ENCODE measurements around the gene EMB. TPM values are rescaled to one million over a fixed set of nuclear protein-coding genes. Genes with fewer than 3 reads are reported as not detected.
"Not testable (repeated sequence)": the region's sequence is repeated elsewhere in the genome, so short reads cannot be mapped to it uniquely, and the experiment has no call there.

EMB gene
- total RNA-seq, 2 experiments from 2014 or later: 181 to 188 TPM

- peaks cover 55% of the 10 kb centered on the region for H3K4me1 Mint-ChIP-seq
- POLR2A ChIA-PET, H3K4me3 Mint-ChIP-seq, DNase-seq, H3K9me3 Mint-ChIP-seq, H3K27me3 Mint-ChIP-seq, CTCF ChIA-PET: not testable (repeated sequence)
- peak overlapping the region; percentile 58 for H3K27ac Mint-ChIP-seq
- peaks cover 66% of the 10 kb centered on the region for H3K36me3 Mint-ChIP-seq (ENCODE audit: low read depth)
These were observed 24.5 kb downstream of the EMB start for GRCh38 chr5:50416637-50417036.

DNA sequence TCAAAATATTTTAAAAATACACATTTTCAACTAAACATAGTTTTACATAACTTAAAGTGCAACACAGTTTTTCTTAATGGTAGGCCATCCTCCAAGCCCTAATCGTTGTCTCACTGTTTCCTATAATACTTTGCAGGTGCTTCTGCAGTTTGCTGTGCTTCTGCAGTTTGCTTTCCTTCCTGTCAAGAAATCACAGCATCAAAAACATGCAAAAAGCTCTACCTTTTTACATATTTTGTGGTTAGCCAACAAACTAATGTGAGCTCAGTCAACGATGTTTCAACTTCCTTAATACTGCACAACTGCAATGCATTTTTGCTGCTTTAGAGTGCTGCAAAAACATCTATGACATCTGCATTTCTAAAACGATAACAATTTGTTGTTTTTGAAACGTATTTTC lies 25.2 kb downstream of the EMB start:
- no peak for DNase-seq
- Mint-ChIP-seq H3K4me3 (no peak overlapping the region), H3K36me3 (ENCODE audit: low read depth) (peaks cover 64% of the 10 kb centered on the region), H3K9me3 (peaks cover 3% of the 10 kb centered on the region), H3K4me1 (peaks cover 57% of the 10 kb centered on the region), H3K27me3 (no peaks in the 10 kb centered on the region), H3K27ac (peak overlapping the region; percentile 58)
- CTCF ChIA-PET: no interaction called here
- POLR2A ChIA-PET: interaction anchor here (0.8 to 1.3 kb wide), 2 partner anchors 13 to 24 kb away, joined by 3 to 5 read pairs; no protein-coding TSS in a partner anchor

- H3K27me3 Mint-ChIP-seq, DNase-seq, H3K9me3 Mint-ChIP-seq, H3K4me3 Mint-ChIP-seq, POLR2A ChIA-PET, CTCF ChIA-PET, H3K27ac Mint-ChIP-seq: not testable (repeated sequence)
- peaks cover 65% of the 10 kb centered on the region for H3K36me3 Mint-ChIP-seq (ENCODE audit: low read depth)
- peaks cover 37% of the 10 kb centered on the region for H3K4me1 Mint-ChIP-seq
These were observed 30.2 kb downstream of the EMB start for GRCh38 chr5:50410932-50411331.

DNA sequence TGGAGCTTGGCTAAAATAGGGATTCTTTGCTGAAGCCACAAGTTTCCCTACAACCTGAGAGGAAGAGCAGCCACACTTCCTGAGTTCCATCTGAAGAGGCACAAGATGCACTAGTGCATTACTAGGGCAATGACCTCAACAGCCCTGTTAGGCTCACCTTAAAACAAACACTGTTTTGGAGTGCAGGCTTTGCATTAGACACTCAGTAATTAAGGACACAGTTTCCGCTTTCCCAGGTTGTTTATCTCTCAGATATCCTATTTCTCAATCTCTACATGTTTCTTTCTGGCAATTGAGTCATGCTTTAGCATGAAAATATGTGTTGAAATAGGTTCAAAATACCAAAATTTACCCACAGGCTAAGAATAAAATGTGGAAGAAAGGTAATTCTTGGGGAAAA lies 34.2 kb downstream of the EMB start:
- H3K27ac Mint-ChIP-seq: no peak overlapping the region
- H3K4me3 Mint-ChIP-seq: no peak overlapping the region
- H3K36me3 Mint-ChIP-seq (ENCODE audit: low read depth): peaks cover 60% of the 10 kb centered on the region
- DNase-seq: no peak
- no peaks in the 10 kb centered on the region for H3K9me3 Mint-ChIP-seq
- peaks cover 13% of the 10 kb centered on the region for H3K4me1 Mint-ChIP-seq
- ChIA-PET POLR2A (no interaction called here), CTCF (no interaction called here)
- no peaks in the 10 kb centered on the region for H3K27me3 Mint-ChIP-seq

- peaks cover 2% of the 10 kb centered on the region for H3K4me1 Mint-ChIP-seq
- no peak overlapping the region for H3K27ac Mint-ChIP-seq
- POLR2A ChIA-PET: no interaction called here
- no peak for DNase-seq
- no peaks in the 10 kb centered on the region for H3K27me3 Mint-ChIP-seq
- H3K36me3 Mint-ChIP-seq (ENCODE audit: low read depth): peaks cover 60% of the 10 kb centered on the region
- CTCF ChIA-PET: no interaction called here
- no peaks in the 10 kb centered on the region for H3K9me3 Mint-ChIP-seq
- H3K4me3 Mint-ChIP-seq: no peak overlapping the region
These were observed 39.8 kb downstream of the EMB start for GRCh38 chr5:50401336-50401735.

DNA sequence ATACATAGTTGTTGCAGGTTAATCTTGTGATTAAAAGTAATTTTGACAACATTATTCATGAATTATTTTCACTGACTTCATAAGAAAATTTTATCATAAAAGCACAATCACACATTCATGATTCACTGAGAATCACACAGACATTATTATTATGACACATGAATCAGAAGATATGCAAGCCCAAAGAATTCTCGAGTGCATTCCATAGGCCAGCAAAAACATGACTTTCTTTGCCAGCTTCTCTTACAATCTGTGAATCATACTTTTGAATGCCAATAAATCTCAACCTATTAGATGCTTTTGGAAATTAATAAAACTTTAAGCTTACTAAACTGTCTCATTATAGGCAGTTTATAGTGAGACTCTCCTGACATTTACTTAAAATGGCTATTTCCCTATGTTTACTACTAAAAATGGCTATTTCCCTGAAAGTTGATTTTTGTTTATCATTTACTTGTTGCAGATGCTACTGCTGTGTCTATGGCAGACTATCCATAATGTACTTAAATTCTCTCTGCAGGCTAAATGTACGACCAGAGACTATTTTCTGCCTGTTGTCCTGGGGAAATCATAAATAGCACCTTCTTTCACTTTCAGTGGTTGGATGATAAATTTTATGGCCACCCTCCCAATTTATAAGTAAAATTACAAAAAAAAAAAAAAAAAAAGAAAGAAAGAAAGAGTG lies 47.0 kb downstream of the EMB start:
- POLR2A ChIA-PET, CTCF ChIA-PET, DNase-seq: not testable (repeated sequence)

DNA sequence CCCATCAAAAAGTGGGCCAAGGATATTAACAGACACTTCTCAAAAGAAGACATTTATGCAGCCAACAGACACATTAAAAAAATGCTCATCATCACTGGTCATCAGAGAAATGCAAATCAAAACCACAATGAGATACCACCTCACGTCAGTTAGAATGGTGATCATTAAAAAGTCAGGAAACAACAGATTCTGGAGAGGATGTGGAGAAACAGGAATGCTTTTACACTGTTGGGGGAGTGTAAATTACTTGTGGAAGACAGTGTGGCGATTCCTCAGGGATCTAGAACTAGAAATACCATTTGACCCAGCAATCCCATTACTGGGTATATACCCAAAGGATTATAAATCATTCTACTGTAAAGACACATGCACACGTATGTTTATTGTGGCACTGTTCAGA lies 48.8 kb downstream of the EMB start:
- POLR2A ChIA-PET, H3K4me3 Mint-ChIP-seq, H3K27ac Mint-ChIP-seq, CTCF ChIA-PET, H3K4me1 Mint-ChIP-seq, DNase-seq, H3K27me3 Mint-ChIP-seq: not testable (repeated sequence)
- peaks cover 11% of the 10 kb centered on the region for H3K9me3 Mint-ChIP-seq
- H3K36me3 Mint-ChIP-seq (ENCODE audit: low read depth): peaks cover 72% of the 10 kb centered on the region

More for the DNA sequence above, 47.0 kb downstream of the EMB start:
- H3K27me3 Mint-ChIP-seq, H3K27ac Mint-ChIP-seq, H3K4me1 Mint-ChIP-seq, H3K9me3 Mint-ChIP-seq, H3K4me3 Mint-ChIP-seq: not testable (repeated sequence)
- peaks cover 65% of the 10 kb centered on the region for H3K36me3 Mint-ChIP-seq (ENCODE audit: low read depth)

DNA sequence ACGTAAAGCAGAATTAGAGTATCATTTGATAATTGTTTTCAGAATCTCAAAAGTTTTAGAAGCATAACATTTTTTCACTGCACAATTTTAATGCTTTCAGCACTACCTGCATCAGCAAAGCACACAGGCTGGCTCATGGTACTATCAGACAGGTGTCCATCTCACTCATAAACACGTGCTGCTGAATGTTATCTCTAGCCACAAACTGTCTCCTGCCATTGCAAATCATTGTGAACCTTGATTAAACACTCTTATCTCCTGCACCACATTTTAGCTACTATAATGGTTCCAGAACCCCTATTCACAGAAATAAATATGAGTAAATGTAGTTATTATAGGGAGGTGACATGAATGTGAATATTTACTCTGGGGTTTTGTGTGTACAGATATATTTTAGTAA lies 56.7 kb downstream of the EMB start:
- CTCF ChIA-PET: not testable (repeated sequence)

GRCh38 chr5:50376696-50377095 lies 64.4 kb downstream of the EMB start:
- peaks cover 75% of the 10 kb centered on the region for H3K36me3 Mint-ChIP-seq (ENCODE audit: low read depth)
- H3K4me1 Mint-ChIP-seq, H3K4me3 Mint-ChIP-seq, H3K27me3 Mint-ChIP-seq, DNase-seq, CTCF ChIA-PET, H3K27ac Mint-ChIP-seq, POLR2A ChIA-PET: not testable (repeated sequence)
- H3K9me3 Mint-ChIP-seq: peaks cover 17% of the 10 kb centered on the region

More for the DNA sequence above, 56.7 kb downstream of the EMB start:
- H3K9me3 Mint-ChIP-seq, H3K27ac Mint-ChIP-seq, H3K4me3 Mint-ChIP-seq, DNase-seq, H3K4me1 Mint-ChIP-seq, H3K27me3 Mint-ChIP-seq, POLR2A ChIA-PET: not testable (repeated sequence)
- peaks cover 63% of the 10 kb centered on the region for H3K36me3 Mint-ChIP-seq (ENCODE audit: low read depth)

GRCh38 chr5:50369287-50370033 lies 71.6 kb downstream of the EMB start:
- H3K27me3 Mint-ChIP-seq, H3K4me3 Mint-ChIP-seq, POLR2A ChIA-PET, H3K4me1 Mint-ChIP-seq, DNase-seq, H3K27ac Mint-ChIP-seq, CTCF ChIA-PET: not testable (repeated sequence)
- Mint-ChIP-seq H3K9me3 (peaks cover 25% of the 10 kb centered on the region), H3K36me3 (ENCODE audit: low read depth) (peaks cover 66% of the 10 kb centered on the region)

DNA sequence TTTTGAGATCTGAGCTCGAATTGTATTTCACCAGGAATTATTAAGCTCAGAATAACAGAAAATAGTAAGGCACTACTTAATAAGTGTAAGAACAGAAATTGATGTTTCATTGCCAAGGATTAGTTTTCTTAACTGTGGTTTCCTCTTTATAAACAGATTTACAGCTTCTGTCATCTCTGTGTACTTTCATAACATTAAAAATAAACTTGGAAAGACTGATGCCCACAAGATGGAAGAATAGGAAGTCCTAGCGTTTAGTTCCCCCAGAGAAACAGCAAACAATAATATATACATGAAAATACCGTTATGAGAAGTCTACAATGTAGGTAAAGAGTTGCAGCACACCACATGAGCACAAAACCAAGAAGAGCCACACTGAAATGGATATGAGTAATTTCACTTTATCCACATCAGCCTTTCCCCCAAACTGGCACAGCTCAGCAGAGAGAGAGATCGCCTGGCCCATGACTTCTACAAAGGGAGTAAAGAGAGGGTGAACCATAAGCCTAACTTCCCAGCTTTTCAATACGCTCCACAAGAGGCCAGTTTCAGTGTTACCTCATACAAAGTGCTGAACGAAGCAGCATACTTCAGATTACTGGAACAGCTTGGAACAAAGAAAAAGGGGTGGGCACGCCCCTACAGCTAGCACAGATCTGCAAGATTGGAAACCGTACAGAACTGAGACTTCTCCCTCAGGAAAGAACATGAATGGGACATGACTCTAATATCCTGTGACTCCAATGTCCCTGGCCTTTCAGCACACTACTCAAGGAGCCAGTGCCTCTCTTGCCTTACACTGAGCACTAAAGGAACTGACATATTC lies 75.4 kb downstream of the EMB start:
- Mint-ChIP-seq H3K36me3 (ENCODE audit: low read depth) (peaks cover 60% of the 10 kb centered on the region), H3K27ac (no peak overlapping the region)
- DNase-seq: no peak

DNA sequence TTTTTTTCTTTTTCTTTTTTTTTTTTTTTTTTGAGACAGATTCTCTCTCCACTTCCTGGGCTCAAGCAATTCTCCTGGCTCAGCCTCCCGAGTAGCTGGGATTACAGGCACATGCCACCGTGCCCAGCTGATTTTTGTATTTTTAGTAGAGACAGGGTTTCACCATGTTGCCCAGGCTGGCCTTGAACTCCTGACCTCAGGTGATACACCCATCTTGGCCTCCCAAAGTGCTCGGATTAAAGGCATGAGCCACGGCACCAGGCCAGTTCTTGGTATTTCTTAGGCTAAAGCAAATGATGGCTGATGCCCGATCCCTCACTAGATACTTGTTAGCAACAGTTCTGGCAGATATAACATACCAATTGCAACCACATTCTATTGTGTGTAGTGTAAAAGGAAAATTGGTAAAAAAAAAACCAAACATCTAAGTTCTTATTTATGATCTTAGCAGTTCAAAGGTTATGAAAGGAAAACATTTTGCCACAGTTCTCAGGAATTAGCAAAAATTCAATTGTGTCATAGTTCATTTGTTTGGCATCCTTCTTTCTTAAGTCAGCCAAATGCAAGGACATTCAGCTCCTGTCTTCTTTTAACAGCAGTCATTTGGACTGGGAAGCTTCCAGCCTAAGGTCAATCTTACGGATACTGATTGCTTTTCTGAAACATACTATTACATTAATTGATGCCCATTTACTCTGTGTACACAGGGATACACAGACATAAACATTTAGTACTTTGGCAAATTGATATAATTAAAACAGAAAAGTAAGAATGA lies 76.4 kb downstream of the EMB start:
- peaks cover 22% of the 10 kb centered on the region for H3K9me3 Mint-ChIP-seq
- H3K27ac Mint-ChIP-seq: peak overlapping the region; percentile 5
- POLR2A ChIA-PET, H3K4me3 Mint-ChIP-seq, H3K27me3 Mint-ChIP-seq, DNase-seq: not testable (repeated sequence)
- CTCF ChIA-PET: interaction anchor here (0.6 kb wide), 2 partner anchors 43 to 152 kb away, joined by 3 to 5 read pairs; no protein-coding TSS in a partner anchor
- H3K4me1 Mint-ChIP-seq: peaks cover 23% of the 10 kb centered on the region
- peaks cover 54% of the 10 kb centered on the region for H3K36me3 Mint-ChIP-seq (ENCODE audit: low read depth)

More for the DNA sequence above, 75.4 kb downstream of the EMB start:
- Mint-ChIP-seq H3K9me3 (peaks cover 25% of the 10 kb centered on the region), H3K4me1 (peaks cover 23% of the 10 kb centered on the region), H3K27me3 (no peaks in the 10 kb centered on the region), H3K4me3 (no peak overlapping the region)
- CTCF ChIA-PET: no interaction called here
- POLR2A ChIA-PET: no interaction called here

- peaks cover 11% of the 10 kb centered on the region for H3K4me1 Mint-ChIP-seq
- H3K27me3 Mint-ChIP-seq: no peaks in the 10 kb centered on the region
- H3K36me3 Mint-ChIP-seq (ENCODE audit: low read depth): peaks cover 32% of the 10 kb centered on the region
- POLR2A ChIA-PET: no interaction called here
- no peak overlapping the region for H3K4me3 Mint-ChIP-seq
- no peak overlapping the region for H3K27ac Mint-ChIP-seq
- no peak for DNase-seq
- peaks cover 11% of the 10 kb centered on the region for H3K9me3 Mint-ChIP-seq
- CTCF ChIA-PET: no interaction called here
These were observed 81.9 kb downstream of the EMB start for GRCh38 chr5:50359187-50359586.
